ENCODE measurements around the gene SLC7A6OS. TPM values are rescaled to one million over a fixed set of nuclear protein-coding genes. Genes with fewer than 3 reads are reported as not detected.

The SLC7A6OS gene
- total RNA-seq, 4 donors from 2014 or later, result 8.7 to 15.7 (median 11.5) TPM

- Histone ChIP-seq H3K36me3 (peaks cover 9 to 65% (median 50%) of the 10 kb centered on the region in 4 donors), H3K27ac (replicated peaks in 1 of 4) (peak overlapping the region; percentile 49 to 67 (median 59)), H3K27me3 (no peaks in the 10 kb centered on the region), H3K9me3 (no peaks in the 10 kb centered on the region), H3K4me1 (peaks cover 64 to 76% (median 71%) of the 10 kb centered on the region in 4 donors), H3K4me3 (no peak overlapping the region)
- DNase-seq (ENCODE audit: extremely low spot score), result no peak
- intact Hi-C loops (cut with DNase I), result no loop called here
- TF ChIP-seq EP300 (IDR thresholded peaks at IDR 0.05) (no peak), CTCF (IDR thresholded peaks at IDR 0.05) (peak in 1 of 3 experiments; percentile 15), POLR2A (IDR thresholded peaks at IDR 0.05; ENCODE audit: low read depth) (no peak), POLR2AphosphoS5 (IDR thresholded peaks at IDR 0.05) (peak; percentile 18 to 40)
- WGBS, result 84% methylated on average over 11 of the region's 11 CpGs
Observed at GRCh38 chr16:68287276-68288251, 23.2 kb downstream of the SLC7A6OS start.

- peaks cover 66 to 80% (median 74%) of the 10 kb centered on the region in 4 donors for H3K4me1 ChIP-seq
- H3K27ac ChIP-seq (replicated peaks in 1 of 4), result peak overlapping the region in 3 of 4 donors; percentile 20 to 62 (median 35)
- 81% methylated on average over 12 of the region's 12 CpGs for WGBS
- peaks cover 7 to 65% (median 40%) of the 10 kb centered on the region in 4 donors for H3K36me3 ChIP-seq
- no peaks in the 10 kb centered on the region for H3K9me3 ChIP-seq
- H3K4me3 ChIP-seq, result no peak overlapping the region
- no peak for DNase-seq (ENCODE audit: extremely low spot score)
- no peaks in the 10 kb centered on the region for H3K27me3 ChIP-seq
- intact Hi-C loops (cut with DNase I), result no loop called here
- TF ChIP-seq POLR2AphosphoS5 (IDR thresholded peaks at IDR 0.05) (no peak), CTCF (IDR thresholded peaks at IDR 0.05) (no peak), POLR2A (IDR thresholded peaks at IDR 0.05; ENCODE audit: low read depth) (no peak), EP300 (IDR thresholded peaks at IDR 0.05) (no peak)
Observed at GRCh38 chr16:68286153-68287074, 24.3 kb downstream of the SLC7A6OS start.

GRCh38 chr16:68285683-68286082, 25.1 kb downstream of the SLC7A6OS start:
- WGBS, result 92% methylated on average over 3 of the region's 3 CpGs
- no peak for DNase-seq (ENCODE audit: extremely low spot score)
- H3K4me1 ChIP-seq, result peaks cover 66 to 77% (median 75%) of the 10 kb centered on the region in 4 donors
- intact Hi-C loops (cut with DNase I), result no loop called here
- no peaks in the 10 kb centered on the region for H3K27me3 ChIP-seq
- H3K36me3 ChIP-seq, result peaks cover 3 to 61% (median 35%) of the 10 kb centered on the region in 4 donors
- TF ChIP-seq EP300 (IDR thresholded peaks at IDR 0.05), result no peak
- no peak for TF ChIP-seq CTCF (IDR thresholded peaks at IDR 0.05)
- TF ChIP-seq POLR2AphosphoS5 (IDR thresholded peaks at IDR 0.05), result no peak
- TF ChIP-seq POLR2A (IDR thresholded peaks at IDR 0.05; ENCODE audit: low read depth), result no peak
- no peaks in the 10 kb centered on the region for H3K9me3 ChIP-seq
- H3K4me3 ChIP-seq, result no peak overlapping the region
- peak overlapping the region; percentile 7 to 40 (median 29) for H3K27ac ChIP-seq (replicated peaks in 1 of 4)

GRCh38 chr16:68284847-68285246, 25.9 kb downstream of the SLC7A6OS start:
- Histone ChIP-seq H3K36me3 (peaks cover 0 to 56% (median 32%) of the 10 kb centered on the region in 4 donors), H3K4me3 (no peak overlapping the region), H3K27ac (replicated peaks in 1 of 4) (peak overlapping the region; percentile 7 to 40 (median 29)), H3K9me3 (no peaks in the 10 kb centered on the region), H3K27me3 (no peaks in the 10 kb centered on the region), H3K4me1 (peaks cover 66 to 77% (median 72%) of the 10 kb centered on the region in 4 donors)
- intact Hi-C loops (cut with DNase I), result no loop called here
- DNase-seq (ENCODE audit: extremely low spot score), result no peak
- 78% methylated on average over 5 of the region's 5 CpGs for WGBS
- TF ChIP-seq POLR2AphosphoS5 (IDR thresholded peaks at IDR 0.05) (no peak), POLR2A (IDR thresholded peaks at IDR 0.05; ENCODE audit: low read depth) (no peak), EP300 (IDR thresholded peaks at IDR 0.05) (no peak), CTCF (IDR thresholded peaks at IDR 0.05) (no peak)
